IPS DF 4.7 (cell line): ENCODE data around the gene POPDC3.

ENCODE experiments used
- DNase-seq: peaks from one replicate; pipeline ENCODE4 v3.0.0-alpha.2; 2013; ENCODE audit warnings: low spot score; ENCODE audit errors: extremely low read depth

The POPDC3 gene

DNA sequence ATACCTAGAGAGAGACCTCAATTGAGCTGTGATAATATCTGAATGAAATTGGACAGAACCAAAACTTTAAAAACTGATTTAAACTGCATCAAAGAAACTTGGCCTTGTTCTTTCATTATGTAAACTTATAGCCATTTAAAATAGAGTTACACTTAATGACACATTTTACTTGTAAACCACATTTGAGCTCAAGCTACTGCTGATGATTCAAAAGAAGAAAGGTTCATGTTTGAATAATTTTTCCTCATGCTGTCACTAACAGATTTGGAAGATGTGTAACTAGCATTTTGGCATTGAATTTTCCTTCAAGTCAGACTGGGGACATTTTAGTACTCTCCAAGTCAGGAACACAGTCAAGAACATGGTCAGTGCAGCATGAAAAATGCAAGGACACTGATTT lies 26.9 kb downstream of the POPDC3 start:
- DNase-seq: no peak

DNA sequence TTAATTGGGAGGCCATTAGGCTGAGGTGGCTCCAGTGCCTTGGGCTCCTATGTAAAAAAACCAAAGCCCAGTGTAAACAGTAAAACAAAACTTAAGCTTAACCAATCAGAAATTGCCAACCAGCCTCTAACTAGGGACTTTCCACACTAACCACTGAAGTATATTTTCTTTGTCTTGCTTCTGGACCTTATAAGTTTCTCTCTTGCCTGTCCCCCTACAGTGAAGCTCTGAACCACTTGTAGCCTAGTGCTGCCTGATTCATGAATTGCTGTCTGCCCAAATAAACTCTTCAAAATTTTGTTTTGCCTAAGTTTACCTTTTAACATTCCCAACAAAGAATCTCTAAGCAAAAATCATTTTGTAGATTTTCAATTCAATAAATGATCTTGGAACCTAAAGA lies 28.2 kb downstream of the POPDC3 start:
- DNase-seq: no peak

DNA sequence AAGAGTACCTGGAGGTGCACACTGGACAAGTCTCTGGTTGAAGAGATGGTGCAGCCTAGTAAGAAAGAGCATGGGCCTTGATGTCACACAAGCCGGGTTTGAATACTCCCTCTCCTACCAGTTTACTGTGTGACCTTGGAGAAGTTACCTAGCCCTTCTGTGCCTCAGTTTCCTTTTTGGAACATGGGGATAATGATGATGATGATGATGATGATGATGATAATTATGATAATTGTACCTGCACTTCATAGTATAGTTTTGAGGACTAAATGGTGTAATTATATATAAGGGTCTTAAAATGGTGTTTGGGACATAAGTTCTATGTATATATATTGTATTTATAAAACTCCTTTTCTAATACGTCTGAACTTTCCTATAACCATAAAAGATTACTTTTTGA lies 41.7 kb downstream of the POPDC3 start:
- DNase-seq: no peak

DNA sequence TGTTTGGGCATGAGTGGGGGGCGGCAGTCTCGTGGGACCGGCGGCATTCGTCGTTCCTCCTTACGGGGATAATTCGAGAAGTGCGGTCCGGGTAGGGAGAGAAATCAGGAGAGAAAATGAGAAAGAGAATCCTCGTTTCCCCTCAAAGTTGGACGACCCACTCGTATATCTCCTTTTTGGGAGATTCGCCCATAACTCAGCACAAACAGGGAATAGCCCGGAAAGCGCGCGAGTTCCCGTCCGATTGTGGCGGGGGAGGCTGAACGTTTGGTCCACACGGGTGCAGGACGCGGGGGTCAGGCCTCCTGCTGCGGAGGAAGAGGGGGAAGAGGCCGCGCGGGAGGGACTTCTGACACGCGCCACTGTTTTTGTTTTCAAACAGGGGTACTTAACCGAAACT lies 42.4 kb downstream of the POPDC3 start:
- DNase-seq: no peak

DNA sequence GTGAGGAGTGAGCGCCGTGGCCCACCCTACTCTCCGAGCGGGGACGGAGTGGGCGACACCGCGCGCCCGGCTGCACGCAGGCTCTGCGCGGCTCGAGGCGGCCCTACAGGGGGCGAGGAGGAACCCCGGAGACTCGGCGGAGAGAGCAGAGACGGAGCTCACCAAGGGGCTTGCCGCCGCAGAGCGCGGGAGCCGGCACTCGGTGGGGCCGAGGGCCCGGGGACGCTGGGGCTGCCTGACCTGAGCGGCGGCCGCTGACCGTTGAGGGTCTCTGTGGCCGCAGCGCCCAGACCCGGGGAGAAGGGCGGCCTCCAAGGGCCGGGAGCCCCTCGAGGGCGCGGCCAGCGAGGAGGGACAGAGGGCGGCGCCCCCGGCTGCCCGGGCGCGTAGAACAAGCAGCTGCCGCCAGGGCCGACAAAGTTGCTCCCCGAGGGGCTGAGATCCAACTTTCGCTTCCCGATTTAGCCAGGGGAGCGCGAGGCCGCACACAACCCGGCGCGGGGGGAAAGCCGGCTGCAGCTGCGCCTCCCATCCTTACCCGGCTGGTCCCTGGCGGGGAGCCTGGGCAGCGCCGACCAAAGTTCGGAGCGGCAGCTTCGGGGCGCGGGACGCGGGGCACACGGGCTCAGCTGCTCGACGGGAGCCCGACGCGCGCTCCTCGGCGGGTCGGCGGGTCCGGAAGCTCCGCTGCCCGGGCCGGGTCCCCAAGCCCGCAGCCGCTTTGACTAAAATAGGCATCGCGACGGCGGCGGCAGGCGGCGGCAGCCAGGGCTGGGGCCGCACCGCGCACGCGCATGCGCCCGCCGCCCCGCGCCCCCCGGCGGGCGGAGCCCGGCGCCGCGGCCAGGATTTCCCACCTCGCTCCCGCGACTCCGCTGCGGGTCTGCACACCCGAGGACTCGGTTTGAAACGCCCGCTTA lies 43.1 kb downstream of the POPDC3 start:
- no peak for DNase-seq

DNA sequence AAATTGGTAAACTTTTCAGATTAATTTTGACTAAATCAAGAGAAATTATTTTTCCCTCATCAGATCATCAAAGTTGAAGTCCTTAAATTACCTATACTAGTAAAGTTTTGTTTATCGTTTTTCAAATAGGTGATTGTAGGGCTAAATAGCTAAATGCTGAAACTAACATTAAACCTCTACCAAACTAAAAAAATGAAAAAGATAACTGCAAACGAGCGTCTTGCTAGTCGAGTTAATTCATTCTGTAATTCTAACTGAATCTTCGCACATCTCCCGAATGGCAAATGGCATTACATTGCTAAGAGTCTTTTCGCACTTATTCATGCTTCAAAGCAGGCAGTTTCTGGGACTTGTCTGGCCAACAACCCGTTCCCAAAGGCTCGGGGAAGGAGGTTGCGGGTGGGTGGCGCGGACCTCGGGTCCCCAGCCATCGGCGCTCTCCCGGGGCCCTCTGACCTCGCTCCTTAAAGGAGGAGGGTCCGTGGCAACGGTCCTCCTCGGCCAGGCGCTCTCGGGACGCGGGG lies 43.8 kb downstream of the POPDC3 start:
- DNase-seq: no peak

DNA sequence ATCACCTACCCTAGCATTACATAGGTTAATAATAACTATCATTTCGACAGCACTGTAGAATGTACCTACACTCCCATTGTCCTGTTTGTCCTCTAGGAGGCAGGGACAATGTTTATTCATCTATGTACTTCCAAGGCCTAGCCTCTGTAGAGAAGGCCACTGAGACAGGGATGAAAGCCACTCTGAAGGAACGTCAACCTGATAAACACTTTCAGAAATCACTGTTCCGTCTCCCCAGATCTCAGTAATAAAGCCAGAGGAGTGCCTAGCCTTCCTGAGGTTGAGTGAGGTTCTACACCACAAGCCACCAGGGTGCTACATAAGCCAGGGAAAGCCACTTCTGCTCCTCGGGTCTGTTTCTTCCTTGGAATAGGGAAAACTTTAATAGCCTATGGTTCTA lies 44.8 kb downstream of the POPDC3 start:
- no peak for DNase-seq

DNA sequence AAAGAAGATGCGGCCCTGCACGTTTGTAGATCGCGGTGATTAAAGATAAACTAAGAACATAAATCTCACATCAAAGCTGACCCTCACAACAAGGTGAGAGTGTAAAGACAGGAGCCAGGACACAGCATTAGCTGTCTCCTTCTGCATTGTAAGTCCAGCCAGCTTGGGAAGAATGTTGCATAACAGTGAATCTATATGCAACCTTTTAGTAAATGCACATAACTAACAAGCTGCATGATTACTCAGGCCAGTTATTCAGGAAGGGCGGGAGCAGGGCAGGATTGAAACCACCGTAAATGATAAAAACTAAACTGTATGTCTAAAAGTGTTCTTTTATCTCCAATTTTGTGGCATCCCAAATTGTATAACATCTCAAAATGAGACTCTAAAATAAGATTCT lies 57.1 kb downstream of the POPDC3 start:
- DNase-seq: no peak

DNA sequence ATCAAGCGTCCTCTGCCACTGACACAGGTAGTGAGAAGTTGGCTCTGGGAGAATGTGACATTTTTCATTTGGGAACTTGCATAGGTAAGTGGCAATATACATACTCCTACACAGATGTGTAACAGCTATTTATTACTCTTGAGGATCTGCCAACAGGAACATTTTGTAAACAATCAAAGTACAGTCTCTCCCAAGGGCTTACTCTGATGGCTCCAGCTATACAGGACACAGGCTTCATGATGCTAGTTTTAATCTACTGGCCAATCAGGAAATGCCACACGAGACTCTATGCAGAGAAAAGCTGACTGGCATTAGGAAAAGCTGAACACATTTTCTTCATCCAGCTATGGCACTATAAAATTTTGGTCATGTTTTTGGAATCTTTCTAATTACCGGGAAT lies 57.8 kb downstream of the POPDC3 start:
- DNase-seq: no peak

DNA sequence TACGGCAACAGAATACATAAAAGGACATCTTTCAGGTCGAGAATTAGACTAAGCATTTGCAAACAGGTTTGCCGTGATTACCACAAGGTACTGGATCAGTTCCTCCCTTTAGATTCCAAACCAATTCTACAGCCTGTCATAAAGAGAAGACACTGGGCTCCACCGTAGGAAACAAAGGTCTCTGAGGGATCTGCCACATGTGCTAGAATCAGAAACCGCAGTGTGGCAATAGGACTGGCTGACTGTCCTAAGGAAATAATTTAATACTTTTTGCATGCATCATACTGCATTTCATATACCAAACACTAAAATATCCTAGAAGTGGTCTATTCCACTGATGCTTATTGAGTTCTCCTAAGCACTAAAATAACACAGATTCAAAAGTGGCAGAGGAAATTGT lies 59.2 kb downstream of the POPDC3 start:
- no peak for DNase-seq

DNA sequence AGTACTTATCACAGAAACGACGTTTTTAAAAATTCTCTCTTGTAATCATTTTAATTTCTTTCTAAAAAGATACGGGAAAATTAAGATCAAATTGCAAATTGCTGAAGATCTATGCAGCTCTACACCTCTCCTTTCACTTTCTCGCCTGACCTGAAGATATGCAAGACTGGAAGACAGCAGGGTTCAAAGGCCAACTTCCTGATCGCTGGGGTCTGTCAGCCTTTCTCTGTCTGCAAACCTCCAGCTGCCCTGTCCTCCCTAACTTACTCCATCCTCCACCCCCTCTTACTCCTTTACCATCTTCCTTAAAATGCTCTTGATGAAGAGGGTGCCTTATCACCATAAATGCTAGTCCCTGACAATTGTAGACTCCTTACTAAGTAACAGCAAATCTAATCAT lies 63.7 kb downstream of the POPDC3 start:
- DNase-seq: no peak

DNA sequence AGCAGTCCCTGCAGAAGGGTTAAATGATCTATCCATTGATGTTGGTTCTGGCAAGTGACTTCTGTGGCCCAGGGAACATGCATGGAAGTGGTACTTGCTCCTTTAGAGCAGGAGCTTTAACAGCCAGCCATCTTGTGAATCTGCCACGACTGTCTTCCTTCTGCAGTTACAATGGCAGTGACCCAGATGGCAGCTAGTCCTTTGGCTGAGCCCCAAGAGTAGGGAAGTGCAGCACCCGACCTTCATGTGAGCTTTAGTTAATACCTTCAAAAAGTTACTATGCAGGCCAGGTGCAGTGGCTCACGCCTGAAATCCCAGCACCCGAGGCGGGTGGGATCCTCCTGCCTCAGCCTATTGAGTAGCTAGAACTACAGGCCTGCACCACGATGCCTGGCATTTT lies 66.4 kb downstream of the POPDC3 start:
- no peak for DNase-seq

DNA sequence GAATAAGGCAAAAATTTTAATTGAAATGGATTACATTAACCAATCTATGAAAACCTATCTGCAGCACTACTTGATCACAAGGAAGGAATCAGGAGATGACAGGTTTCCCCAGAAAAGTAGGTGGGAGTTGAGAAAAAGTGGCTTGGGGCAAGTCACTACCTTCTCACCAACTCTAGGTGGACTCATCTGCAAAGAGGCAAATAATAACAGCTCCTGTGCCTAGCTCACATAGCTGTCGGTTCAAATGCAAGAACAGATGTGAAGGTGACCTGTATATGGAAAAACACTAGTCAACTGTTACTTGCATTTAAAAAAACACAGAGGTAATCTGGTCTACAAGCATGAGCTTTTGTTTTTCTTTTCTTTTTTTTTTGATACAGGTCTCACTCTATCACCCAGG lies 67.2 kb downstream of the POPDC3 start:
- DNase-seq: no peak

DNA sequence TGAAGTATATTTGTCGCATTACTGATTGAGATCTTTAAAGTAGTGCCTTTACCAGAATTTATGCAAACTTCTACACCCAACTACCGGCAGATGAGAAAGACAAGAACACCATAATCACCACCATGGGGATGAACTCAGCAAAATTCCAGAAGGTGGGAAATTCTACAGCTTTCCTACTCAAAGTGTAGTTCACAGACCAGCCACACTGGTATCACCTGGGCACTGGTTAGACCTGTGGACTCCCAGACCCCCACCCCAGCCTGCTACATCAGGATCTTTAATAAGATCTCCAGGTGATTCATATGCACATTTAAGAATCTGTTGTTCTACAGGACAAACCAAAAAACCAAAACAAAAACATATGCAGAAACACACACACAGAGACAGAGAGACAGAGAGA lies 67.9 kb downstream of the POPDC3 start:
- DNase-seq: no peak

DNA sequence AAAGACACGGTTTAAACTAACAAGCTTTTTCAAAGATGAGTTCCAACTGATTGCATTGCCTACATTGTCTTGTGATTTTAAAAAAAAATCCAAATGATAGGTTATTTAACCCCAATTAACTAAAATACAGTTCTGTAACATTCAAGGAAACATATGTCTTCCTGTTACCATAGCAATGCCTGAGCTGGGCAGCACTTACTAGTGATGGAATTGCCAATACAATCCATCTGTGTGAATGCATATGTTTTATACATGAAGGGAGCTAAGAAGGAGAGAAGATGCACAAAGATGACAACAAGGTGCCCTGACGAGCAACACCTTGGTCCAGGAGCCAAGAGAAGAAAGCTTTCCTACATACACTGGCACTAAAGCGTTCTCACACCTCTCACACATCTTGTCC lies 68.7 kb downstream of the POPDC3 start:
- no peak for DNase-seq

DNA sequence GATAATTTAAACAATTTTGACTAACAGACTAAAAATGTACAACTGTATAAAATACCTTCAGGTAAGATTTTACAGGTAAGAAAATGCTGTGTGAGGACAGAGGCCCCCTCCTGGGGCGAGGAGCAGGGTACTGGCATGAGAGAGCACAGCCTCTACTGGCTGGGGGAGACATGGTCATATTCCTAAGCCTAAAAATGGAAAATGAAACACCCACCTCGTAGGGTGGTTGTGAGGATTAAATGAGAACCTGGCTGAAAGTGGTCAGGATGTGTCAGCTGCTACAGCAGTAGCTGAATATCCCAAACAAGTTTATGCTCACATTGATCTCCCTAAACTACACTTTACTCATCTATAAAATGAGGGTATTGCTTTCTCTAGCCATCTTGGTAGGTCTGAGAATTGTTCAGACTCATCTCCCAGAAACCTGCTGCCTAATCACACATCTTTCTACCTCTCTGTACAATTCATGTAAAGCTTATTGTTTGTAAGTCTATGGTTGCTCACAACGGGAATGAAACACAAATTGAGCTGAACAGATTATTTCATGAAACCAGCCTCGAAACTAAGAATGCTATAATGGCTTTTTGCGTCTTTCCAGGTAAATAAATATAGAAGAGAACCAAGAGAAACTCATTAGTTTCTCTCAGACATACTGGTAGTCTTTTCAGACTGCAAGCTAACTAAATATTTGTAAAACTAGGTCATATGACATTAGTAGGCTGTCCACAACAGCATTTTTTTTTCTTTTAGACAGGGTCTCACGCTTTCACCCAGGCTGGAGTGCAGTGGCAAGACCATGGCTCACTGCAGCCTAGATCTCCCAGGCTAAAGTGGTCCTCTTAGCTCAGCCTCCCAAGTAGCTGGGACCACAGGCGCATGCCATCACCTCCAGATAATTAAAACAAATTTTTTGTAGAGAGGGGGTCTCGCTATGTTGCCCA lies 69.6 kb downstream of the POPDC3 start:
- no peak for DNase-seq

DNA sequence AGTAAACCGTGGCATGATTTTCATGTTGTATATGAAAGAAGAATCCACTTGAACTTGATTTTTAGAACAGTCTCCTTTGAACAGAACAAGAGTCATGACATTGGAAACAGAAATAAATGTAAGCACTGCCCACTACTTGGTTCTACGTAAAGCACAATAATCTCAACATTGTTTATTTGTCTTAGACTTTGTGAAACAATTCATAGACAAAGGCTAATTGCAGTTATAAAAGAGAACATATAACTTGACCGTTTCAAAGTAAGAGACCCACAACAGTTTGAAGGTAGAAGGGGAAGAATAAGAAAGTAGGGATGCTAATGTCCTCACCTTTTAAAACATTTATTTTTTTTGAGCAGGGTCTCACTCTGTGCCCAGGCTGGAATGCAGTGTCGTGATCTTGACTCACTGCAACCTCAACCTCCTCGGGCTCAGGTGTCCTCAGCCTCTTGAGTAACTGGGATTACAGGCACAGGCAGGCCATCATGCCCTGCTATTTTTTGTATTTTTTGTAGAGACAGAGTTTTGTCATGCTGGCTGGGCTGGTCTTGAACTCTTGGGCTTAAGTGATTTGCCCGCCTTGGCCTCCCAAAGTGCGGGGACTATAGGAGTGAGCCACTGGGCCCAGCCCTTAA lies 71.1 kb downstream of the POPDC3 start:
- DNase-seq: no peak
